HEK293 (cell line): Measurements from ENCODE around the gene CD79A.

ENCODE experiments used
- EGR2 ChIP-seq: fragments of 450-650 bp; formaldehyde crosslinking; IDR thresholded peaks from 2 replicates; pipeline ENCODE4 v1.5.1; 2016; ENCODE audit warnings: low read depth, missing biosample characterization, missing genetic modification characterization
- KLF1 ChIP-seq: fragments of 450-650 bp; formaldehyde crosslinking; IDR thresholded peaks from 2 replicates; pipeline ENCODE4 v1.5.1; 2016; ENCODE audit warnings: missing biosample characterization, missing genetic modification characterization
- ZBTB11 ChIP-seq: fragments of 450-650 bp; formaldehyde crosslinking; conservative IDR thresholded peaks from 2 replicates; pipeline ENCODE4 v1.5.1; 2016; ENCODE audit warnings: low read depth, missing biosample characterization, missing genetic modification characterization
- ZNF10 ChIP-seq: fragments of 450-650 bp; formaldehyde crosslinking; IDR thresholded peaks from 2 replicates; pipeline ENCODE4 v1.5.1; 2017; ENCODE audit warnings: missing biosample characterization, missing genetic modification characterization
- ZNF157 ChIP-seq: fragments of 450-650 bp; formaldehyde crosslinking; IDR thresholded peaks from 2 replicates; pipeline ENCODE4 v1.5.1; 2016; ENCODE audit warnings: missing biosample characterization, missing genetic modification characterization
- ZNF16 ChIP-seq: fragments of 450-650 bp; formaldehyde crosslinking; IDR thresholded peaks from 2 replicates; pipeline ENCODE4 v1.5.1; 2016; ENCODE audit warnings: low read depth, missing biosample characterization, missing genetic modification characterization
- ZNF175 ChIP-seq: fragments of 450-650 bp; formaldehyde crosslinking; IDR thresholded peaks from 2 replicates; pipeline ENCODE4 v1.5.1; 2016; ENCODE audit warnings: missing biosample characterization, missing genetic modification characterization
- ZNF184 ChIP-seq: fragments of 450-650 bp; IDR thresholded peaks from 2 replicates; pipeline ENCODE4 v1.5.1; 2018; ENCODE audit warnings: missing biosample characterization, mild to moderate bottlenecking, missing genetic modification characterization
- ZNF239 ChIP-seq: fragments of 450-650 bp; formaldehyde crosslinking; IDR thresholded peaks from 2 replicates; pipeline ENCODE4 v1.5.1; 2016; ENCODE audit warnings: missing biosample characterization, missing genetic modification characterization
- ZNF248 ChIP-seq: fragments of 450-650 bp; formaldehyde crosslinking; IDR thresholded peaks from 2 replicates; pipeline ENCODE4 v1.5.1; 2017; ENCODE audit warnings: missing biosample characterization, missing genetic modification characterization
- ZNF266 ChIP-seq: fragments of 450-650 bp; formaldehyde crosslinking; IDR thresholded peaks from 2 replicates; pipeline ENCODE4 v1.5.1; 2016; ENCODE audit warnings: missing biosample characterization, missing genetic modification characterization, low read depth
- ZNF423 ChIP-seq: fragments of 450-650 bp; formaldehyde crosslinking; IDR thresholded peaks from 2 replicates; pipeline ENCODE4 v1.5.1; 2016; ENCODE audit warnings: missing biosample characterization, missing genetic modification characterization
- ZNF449 ChIP-seq: fragments of 450-650 bp; formaldehyde crosslinking; IDR thresholded peaks from 2 replicates; pipeline ENCODE4 v1.5.1; 2017; ENCODE audit warnings: missing biosample characterization, mild to moderate bottlenecking, missing genetic modification characterization, moderate library complexity
- ZNF488 ChIP-seq: fragments of 450-650 bp; formaldehyde crosslinking; IDR thresholded peaks from 2 replicates; pipeline ENCODE4 v1.5.1; 2016; ENCODE audit warnings: missing biosample characterization, missing genetic modification characterization
- ZNF501 ChIP-seq: fragments of 450-650 bp; formaldehyde crosslinking; IDR thresholded peaks from 2 replicates; pipeline ENCODE4 v1.5.1; 2016; ENCODE audit warnings: missing biosample characterization, missing genetic modification characterization
- ZNF529 ChIP-seq: fragments of 450-650 bp; formaldehyde crosslinking; IDR thresholded peaks from 2 replicates; pipeline ENCODE4 v1.5.1; 2017; ENCODE audit warnings: missing genetic modification characterization, missing biosample characterization; ENCODE audit not compliant: insufficient replicate concordance
- ZNF530 ChIP-seq: fragments of 450-650 bp; formaldehyde crosslinking; IDR thresholded peaks from 2 replicates; pipeline ENCODE4 v1.5.1; 2016; ENCODE audit warnings: low read depth, missing biosample characterization, missing genetic modification characterization
- ZNF549 ChIP-seq: fragments of 450-650 bp; IDR thresholded peaks from 2 replicates; pipeline ENCODE4 v1.5.1; 2018; ENCODE audit warnings: missing biosample characterization, missing genetic modification characterization, mild to moderate bottlenecking, inconsistent platforms, moderate library complexity
- ZNF596 ChIP-seq: fragments of 450-650 bp; IDR thresholded peaks from 2 replicates; pipeline ENCODE4 v1.5.0; 2018; ENCODE audit warnings: missing biosample characterization, mild to moderate bottlenecking, missing genetic modification characterization, moderate library complexity
- ZNF610 ChIP-seq: fragments of 450-650 bp; formaldehyde crosslinking; IDR thresholded peaks from 2 replicates; pipeline ENCODE4 v1.5.1; 2016; ENCODE audit warnings: missing biosample characterization, missing genetic modification characterization, borderline replicate concordance
- ZNF624 ChIP-seq: fragments of 450-650 bp; formaldehyde crosslinking; IDR thresholded peaks from 2 replicates; pipeline ENCODE4 v1.5.1; 2017; ENCODE audit warnings: missing biosample characterization, missing genetic modification characterization
- ZNF670 ChIP-seq: fragments of 450-650 bp; formaldehyde crosslinking; IDR thresholded peaks from 2 replicates; pipeline ENCODE4 v1.5.1; 2016; ENCODE audit warnings: missing biosample characterization, missing genetic modification characterization, low read depth
- ZXDB ChIP-seq: fragments of 450-650 bp; formaldehyde crosslinking; IDR thresholded peaks from 2 replicates; pipeline ENCODE4 v1.5.1; 2016; ENCODE audit warnings: missing biosample characterization, missing genetic modification characterization
- TF ChIP-seq, protein P1 (sequence below): fragments of 450-650 bp; formaldehyde crosslinking; IDR thresholded peaks from 2 replicates; pipeline ENCODE4 v1.5.1; 2016; ENCODE audit warnings: missing biosample characterization, missing genetic modification characterization
- TF ChIP-seq, protein P2 (sequence below): fragments of 450-650 bp; formaldehyde crosslinking; IDR thresholded peaks from 2 replicates; pipeline ENCODE4 v1.5.1; 2016; ENCODE audit warnings: missing biosample characterization, missing genetic modification characterization, low read depth
- TF ChIP-seq, protein P3 (sequence below): fragments of 450-650 bp; formaldehyde crosslinking; IDR thresholded peaks from 2 replicates; pipeline ENCODE4 v1.5.1; 2017; ENCODE audit warnings: missing biosample characterization, missing genetic modification characterization
- TF ChIP-seq, protein P4 (sequence below): fragments of 450-650 bp; formaldehyde crosslinking; IDR thresholded peaks from 2 replicates; pipeline ENCODE4 v1.5.1; 2016; ENCODE audit warnings: missing biosample characterization, missing genetic modification characterization

The CD79A gene

DNA sequence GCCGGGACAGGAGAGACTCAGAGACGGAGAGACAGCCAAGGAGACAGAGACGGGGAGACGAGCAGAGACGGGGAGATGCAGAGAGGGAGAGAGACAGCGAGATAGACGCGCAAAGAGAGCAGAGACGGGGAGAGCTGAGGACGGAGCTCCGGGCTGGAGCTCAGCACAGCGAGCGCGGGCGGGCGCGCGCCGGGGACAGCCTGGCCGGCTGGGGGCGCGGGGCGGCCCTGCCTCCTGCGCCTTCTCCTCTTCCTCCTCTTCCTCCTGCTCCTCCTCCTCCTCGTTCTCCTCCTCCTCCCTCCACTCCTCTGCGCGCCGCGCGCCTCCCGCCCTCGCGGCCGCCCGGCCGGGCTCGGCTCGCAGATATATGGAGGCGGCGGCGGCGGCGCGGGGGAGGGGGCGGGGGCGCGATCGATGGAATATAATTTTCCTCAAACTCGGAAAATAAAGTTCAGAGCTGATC is 51.2 kb downstream of the CD79A start, which contains the start of gene ERFL (continued):
- TF ChIP-seq, protein P1, sequence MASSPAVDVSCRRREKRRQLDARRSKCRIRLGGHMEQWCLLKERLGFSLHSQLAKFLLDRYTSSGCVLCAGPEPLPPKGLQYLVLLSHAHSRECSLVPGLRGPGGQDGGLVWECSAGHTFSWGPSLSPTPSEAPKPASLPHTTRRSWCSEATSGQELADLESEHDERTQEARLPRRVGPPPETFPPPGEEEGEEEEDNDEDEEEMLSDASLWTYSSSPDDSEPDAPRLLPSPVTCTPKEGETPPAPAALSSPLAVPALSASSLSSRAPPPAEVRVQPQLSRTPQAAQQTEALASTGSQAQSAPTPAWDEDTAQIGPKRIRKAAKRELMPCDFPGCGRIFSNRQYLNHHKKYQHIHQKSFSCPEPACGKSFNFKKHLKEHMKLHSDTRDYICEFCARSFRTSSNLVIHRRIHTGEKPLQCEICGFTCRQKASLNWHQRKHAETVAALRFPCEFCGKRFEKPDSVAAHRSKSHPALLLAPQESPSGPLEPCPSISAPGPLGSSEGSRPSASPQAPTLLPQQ (tag by site-specific recombination), result 0 out of 2 replicates have a peak, but pooled peaks have one; percentile 3
- TF ChIP-seq ZBTB11 (no peak), ZNF266 (no peak), ZNF449 (0 out of 2 replicates have a peak, but pooled peaks have one; percentile 63), ZNF549 (tag by site-specific recombination) (no peak), KLF1 (no peak), ZNF530 (tag by site-specific recombination) (no peak), ZNF624 (no peak), ZNF10 (tag by site-specific recombination) (0 out of 2 replicates have a peak, but pooled peaks have one; percentile 34), ZNF239 (tag by site-specific recombination) (no peak), ZNF529 (no peak), ZXDB (tag by site-specific recombination) (no peak), ZNF596 (tag by site-specific recombination) (0 out of 2 replicates have a peak, but pooled peaks have one; percentile 43), ZNF501 (tag by site-specific recombination) (no peak), ZNF610 (tag by site-specific recombination) (no peak), ZNF423 (tag by site-specific recombination) (no peak), ZNF670 (no peak), EGR2 (tag by site-specific recombination) (peak; percentile 70), ZNF175 (no peak), ZNF157 (no peak), ZNF248 (no peak), ZNF184 (tag by site-specific recombination) (no peak), ZNF16 (tag by site-specific recombination) (no peak), ZNF488 (tag by site-specific recombination) (no peak)
- TF ChIP-seq, protein P2, sequence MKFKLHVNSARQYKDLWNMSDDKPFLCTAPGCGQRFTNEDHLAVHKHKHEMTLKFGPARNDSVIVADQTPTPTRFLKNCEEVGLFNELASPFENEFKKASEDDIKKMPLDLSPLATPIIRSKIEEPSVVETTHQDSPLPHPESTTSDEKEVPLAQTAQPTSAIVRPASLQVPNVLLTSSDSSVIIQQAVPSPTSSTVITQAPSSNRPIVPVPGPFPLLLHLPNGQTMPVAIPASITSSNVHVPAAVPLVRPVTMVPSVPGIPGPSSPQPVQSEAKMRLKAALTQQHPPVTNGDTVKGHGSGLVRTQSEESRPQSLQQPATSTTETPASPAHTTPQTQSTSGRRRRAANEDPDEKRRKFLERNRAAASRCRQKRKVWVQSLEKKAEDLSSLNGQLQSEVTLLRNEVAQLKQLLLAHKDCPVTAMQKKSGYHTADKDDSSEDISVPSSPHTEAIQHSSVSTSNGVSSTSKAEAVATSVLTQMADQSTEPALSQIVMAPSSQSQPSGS (tag by site-specific recombination), result no peak
- TF ChIP-seq, protein P3, sequence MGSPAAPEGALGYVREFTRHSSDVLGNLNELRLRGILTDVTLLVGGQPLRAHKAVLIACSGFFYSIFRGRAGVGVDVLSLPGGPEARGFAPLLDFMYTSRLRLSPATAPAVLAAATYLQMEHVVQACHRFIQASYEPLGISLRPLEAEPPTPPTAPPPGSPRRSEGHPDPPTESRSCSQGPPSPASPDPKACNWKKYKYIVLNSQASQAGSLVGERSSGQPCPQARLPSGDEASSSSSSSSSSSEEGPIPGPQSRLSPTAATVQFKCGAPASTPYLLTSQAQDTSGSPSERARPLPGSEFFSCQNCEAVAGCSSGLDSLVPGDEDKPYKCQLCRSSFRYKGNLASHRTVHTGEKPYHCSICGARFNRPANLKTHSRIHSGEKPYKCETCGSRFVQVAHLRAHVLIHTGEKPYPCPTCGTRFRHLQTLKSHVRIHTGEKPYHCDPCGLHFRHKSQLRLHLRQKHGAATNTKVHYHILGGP (tag by site-specific recombination), result no peak
- TF ChIP-seq, protein P4, sequence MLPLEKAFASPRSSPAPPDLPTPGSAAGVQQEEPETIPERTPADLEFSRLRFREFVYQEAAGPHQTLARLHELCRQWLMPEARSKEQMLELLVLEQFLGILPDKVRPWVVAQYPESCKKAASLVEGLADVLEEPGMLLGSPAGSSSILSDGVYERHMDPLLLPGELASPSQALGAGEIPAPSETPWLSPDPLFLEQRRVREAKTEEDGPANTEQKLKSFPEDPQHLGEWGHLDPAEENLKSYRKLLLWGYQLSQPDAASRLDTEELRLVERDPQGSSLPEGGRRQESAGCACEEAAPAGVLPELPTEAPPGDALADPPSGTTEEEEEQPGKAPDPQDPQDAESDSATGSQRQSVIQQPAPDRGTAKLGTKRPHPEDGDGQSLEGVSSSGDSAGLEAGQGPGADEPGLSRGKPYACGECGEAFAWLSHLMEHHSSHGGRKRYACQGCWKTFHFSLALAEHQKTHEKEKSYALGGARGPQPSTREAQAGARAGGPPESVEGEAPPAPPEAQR, result no peak
